ENCODE results near the gene TAX1BP3.

GRCh38 chr17:3693829-3694231 is 25.5 kb upstream of the TAX1BP3 start:
- TF ChIP-seq CTCF (IDR thresholded peaks at IDR 0.05; ENCODE audit: low read depth, low read length) (no peak), EZH2phosphoT487 (IDR thresholded peaks at IDR 0.05; ENCODE audit: low read depth) (no peak)

All from OCI-LY3 (cell line).